GM20431 (cell line): ENCODE measurements around the gene ASIC4.

Experiments
- in situ Hi-C: fragments of 300-500 bp; cut with MseI, MboI; formaldehyde crosslinking; loops from one replicate; pipeline ENCODE4 v1.15.0; 2020; ENCODE audit warnings: low sequenced_read_pairs; ENCODE audit not compliant: unreplicated experiment

Gene ASIC4

DNA sequence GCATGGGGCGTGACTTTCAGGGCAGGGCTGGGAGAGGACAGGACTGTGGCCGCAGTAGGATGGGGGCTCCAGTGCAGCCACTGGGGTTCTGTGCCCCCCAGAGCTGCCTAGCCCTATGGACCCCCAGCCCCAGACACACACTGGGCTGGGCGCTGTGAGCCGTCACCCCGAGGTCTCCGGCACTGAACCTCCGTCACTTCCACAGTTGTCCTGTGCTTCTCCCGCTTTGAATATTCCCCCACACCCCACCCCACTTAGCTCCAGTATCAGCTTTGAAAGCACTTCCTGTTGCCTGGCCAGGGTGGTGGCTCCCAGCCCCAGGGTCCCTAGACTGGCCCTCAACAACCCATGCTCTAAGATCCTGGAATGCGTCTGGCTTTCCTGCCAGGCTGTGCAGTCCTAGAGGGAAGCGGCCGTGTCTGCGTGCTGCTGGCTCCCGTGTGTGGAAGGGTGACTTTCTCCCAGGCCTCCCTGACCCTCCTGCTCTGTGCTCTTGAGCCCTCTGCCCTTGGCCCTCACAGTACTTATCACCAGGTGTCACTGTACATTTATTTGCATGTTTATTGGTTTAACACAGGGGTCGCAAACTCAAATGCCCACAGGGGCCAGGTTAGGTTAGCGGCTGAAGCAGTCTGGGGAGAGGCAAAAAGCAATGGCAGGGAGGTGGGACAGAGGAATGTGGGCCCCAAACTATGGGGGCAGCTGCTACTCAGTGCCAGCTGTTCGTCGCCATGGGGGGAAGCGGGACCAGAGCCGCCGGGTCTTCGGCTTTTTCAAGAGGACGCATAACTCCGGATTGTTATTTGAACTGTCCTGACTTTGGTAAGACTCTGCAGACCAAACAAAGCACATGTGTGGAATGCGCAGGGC, 47.1 kb downstream of the ASIC4 start:
- in situ Hi-C loops = no loop called here

DNA sequence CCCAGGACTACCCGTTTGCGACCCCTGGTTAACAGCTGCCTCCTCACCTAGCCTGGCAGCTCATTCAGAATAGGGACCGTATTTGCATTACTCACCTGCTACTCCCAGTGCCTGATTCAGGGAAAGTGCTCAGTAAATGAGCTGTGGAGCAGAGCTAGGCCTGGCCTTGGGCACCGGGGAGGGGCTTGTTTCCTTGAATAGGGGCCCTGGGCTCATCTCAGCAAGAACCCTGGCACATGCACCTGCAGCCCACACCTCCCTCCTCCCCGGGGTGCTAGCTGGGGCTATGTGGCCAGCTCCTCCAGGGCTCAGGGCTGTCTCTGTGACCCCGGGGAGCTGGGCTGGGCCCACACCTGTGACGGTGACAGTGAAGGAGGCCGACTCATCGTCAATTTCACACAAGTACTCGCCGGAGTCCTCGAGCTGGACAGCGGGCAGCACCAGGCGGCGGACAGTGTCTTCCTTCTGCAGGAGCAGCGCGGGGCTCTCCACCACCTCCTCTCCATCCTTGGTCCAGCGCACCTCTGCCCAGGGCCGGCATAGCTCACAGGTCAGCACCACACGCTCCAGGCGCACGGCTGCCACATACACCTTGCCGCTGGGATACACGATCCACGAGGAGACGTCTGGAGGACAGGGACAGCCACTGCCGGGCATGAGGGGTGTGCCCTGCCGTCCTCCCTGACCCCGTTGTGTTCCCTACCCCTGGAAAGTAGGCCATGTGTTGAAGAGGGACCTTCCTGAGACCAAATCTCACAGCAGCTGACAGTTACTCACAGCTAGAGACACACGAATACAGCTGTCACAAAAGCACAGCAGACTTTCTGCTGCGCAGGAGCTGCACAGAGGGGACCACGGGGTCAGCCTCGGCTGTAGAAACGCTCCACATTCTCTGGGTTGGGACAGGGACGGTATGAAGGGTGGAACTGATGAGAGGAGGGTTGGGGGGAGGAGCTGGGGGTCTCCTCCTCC, 48.1 kb downstream of the ASIC4 start:
- in situ Hi-C loops = no loop called here

DNA sequence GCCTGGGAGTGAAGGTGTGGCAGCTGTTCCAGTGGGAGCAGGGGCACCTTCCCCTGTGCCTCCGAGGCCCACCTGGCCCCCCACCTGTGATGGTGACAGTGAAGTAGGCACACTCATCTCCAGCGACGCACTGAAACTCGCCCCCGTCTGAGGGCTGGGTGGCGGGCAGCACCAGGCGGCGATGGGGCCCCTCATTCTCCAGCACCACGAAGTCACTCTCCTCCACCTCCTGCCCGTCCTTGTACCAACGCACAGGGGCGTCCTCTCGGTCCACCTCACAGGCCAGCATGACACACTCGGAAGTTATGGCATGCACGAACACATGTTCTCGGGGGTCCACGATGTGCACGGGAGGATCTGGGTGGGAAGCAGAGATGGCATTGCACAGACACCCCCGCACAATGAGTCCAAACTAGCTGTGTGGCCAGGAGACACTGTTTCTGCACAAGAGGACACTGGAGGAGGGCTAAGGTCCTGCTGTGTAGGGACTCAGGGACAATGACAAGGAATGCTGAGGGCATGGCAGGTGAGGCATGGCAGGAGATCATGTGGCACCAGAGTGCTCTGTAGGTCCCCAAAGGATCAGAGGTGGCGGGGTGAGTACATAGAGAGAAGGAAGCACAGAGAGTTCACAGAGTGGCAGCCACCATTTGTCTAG, 49.1 kb downstream of the ASIC4 start:
- in situ Hi-C loops = no loop called here

DNA sequence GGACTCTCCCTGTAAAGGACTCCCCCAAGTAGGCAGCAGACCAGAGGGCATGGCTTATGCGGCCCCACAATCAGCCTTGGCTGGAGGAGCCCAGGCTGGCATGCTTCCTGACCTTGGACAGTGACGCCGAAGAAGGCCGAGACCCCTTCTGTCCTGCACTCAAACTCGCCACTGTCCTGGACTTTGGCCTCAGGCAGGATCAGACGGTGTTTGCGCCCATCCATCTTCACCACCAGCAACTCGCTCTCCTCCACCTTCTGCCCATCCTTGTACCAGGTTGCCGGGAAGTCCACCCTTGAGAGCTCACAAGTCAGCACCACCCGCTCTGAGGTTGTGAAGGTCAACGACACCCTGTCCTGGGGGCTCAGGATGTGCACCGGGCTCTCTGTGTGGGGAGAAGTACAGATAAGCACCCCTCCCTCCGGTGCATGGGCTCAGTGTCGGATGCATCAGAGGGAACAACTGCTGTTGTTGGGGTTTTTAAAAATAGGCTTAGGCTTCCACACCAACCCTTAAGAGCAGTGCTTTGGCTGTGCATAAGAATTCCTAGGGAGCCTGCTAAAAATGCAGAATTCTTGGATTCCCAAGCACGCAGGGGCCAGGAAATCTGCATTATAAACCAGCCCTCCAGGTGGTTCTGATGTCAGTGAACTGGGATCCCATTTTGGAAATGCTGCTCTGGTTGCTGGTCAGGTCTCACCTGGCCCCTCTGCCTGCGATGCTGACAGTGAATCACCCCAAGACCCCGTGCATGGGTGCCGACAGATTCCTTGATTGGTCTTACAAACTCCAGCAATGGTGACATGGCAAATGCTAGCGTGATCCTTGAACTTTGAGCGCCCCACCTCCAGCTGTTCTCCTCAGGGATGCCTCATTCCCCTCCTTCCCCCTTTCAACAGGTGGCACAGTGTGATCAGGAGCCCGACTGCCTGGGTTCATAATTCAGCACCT, 51.1 kb downstream of the ASIC4 start:
- in situ Hi-C loops = no loop called here

DNA sequence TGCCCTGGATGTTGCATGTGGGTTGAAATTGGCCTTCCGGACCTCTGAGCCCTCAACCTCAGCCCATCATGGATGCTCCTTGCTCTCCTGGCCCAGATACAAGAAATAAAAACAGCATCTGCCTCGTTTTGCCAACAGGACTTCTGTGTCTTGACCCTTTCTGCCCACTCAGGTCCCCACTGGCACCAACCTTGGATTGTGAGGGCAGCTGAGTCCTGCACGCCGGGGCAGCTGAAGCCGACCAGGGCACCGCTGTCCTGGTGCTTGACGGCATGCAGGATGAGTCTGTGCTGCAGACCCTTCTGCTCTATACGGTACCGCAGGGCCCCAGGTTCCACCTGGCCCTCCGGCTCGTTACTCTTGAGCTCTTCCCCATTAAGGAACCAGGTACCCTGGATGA, 52.4 kb downstream of the ASIC4 start:
- in situ Hi-C loops = no loop called here

DNA sequence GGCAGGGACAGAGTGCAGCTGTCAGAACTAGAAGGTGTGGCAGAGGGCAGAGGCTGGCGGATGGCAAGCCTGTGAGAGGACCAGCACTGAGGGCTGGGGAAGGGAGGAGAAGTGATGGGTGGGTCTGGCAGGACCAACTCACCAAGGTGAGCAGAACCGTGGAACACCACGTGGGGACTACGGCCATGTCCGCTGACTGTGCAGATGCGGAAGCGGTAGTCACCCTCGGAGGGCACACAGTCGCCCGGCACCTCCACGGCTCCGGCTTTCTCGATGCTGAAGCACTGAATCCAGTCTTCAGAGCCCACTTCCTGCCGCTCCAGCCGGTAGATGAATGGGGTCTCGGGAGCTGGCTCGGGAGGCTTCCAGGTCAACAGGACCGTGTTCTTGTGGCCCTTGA, 52.8 kb downstream of the ASIC4 start:
- in situ Hi-C loops = no loop called here

DNA sequence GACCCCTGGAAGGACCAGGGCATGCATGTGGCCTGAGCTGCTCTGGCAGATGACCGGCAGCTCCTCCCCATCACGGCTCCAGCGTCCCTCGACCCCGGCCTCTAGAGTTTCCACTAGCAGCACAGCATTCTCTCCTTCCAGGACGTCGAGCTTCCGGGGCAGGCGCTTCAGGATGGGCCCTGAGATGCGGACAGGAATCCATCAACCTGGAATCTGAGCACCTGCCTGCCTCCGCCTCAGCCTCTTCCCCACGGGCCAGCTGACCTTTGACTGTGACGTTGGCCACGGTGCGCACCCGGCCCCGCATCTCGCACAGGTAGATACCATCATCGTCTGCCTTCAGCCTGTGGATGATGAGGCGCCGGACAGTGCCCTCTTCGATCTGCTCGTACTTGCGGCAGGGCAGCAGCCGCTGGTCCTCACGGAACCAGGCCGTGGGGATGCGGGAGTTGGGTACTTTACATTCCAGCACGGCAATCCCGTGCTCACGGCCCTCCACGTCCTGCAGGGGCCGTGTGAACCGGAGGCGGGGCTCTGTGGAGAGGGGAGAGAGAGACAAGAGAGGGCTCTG, 53.6 kb downstream of the ASIC4 start:
- in situ Hi-C loops = no loop called here

DNA sequence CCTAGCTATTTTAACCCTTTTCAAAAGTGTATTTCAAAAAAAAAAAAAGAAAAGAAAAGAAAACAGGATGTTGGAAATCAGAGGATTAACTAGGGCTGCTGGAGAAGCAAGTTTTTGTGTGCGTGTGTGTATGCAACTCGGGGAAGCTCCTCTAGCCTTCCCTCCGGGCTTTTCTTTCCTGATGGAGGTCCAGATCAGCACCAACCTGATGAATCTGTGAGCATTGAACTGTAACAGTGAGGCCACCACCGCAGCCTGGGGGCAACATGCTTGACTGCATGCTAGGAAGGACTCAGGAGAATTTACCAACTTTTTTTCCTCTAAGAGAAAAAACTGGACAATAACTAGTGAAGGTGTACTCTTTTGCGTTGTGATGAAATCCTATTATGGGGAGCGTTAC, 54.8 kb downstream of the ASIC4 start:
- in situ Hi-C loops = no loop called here

DNA sequence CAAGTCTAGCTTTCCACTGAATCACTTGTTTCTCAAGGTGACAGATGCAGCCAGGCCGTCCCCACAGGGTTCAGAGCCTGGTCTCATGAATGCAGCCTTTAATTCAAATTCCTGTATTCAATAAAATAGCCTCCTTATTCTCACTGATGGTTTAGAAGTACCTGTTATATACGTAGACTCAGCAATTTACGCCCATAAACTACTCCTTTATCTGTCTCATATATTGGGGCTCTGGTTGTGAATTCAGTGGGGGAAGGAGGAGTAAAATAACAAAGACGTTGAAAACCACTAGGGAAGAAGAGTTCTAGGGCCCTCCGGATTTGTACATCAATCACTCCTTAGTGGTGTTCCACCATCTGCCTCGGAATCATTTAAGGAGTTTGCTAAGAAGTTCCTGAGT, 55.4 kb downstream of the ASIC4 start:
- in situ Hi-C loops = no loop called here

DNA sequence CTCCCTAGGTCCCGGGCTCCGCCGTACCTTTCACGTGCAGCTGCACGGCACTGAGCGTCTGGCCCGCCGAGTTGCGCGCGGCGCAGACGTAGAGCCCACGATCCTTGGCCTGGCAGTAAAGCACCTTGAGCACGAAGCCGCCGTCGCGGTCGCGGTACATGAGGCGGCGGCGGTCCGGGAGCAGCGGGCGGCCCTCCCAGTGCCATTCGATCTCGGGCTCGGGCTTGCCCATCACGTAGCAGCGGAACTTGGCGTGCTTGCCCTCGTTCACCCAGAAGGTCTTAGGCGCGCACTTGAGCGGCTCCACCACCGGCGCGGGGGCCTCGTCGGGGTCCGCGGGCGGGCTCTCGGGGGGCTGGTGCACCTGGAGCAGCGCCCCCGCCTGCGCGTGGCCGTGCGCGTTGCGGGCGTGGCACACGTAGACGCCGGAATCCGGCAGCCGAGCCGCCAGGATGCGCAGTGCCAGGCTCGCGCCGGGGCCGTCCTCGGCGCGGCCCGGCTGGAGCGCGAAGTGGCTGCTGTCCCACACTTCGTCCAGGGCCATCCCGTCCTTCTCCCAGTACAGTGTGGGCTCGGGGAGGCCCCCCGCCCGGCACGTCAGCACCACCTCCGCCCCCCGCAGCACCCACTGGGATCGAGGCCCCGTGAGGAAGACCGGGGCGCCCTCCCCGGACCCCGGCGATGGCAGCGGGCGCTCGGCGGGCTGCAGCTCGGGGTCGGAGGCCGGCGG, 56.1 kb downstream of the ASIC4 start:
- in situ Hi-C loops = no loop called here

DNA sequence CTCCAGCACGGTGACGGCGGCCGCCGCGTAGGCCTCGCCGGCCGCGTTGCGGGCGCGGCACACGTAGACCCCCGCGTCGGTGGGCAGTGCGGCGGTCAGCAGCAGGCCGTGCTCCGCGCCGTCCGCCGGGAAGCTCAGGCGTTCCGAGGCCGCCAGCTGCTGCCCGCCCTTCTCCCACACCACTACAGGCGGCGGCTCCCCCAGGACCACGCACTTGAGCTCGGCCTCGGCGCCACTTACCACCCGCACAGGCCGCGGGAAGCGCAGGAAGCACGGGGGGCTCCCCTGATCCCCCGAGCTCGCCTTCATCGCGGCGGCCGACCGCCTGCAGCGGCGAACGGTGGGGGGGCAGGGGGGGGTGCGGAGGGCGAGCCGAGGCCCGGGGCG, 56.6 kb downstream of the ASIC4 start:
- in situ Hi-C loops = no loop called here

DNA sequence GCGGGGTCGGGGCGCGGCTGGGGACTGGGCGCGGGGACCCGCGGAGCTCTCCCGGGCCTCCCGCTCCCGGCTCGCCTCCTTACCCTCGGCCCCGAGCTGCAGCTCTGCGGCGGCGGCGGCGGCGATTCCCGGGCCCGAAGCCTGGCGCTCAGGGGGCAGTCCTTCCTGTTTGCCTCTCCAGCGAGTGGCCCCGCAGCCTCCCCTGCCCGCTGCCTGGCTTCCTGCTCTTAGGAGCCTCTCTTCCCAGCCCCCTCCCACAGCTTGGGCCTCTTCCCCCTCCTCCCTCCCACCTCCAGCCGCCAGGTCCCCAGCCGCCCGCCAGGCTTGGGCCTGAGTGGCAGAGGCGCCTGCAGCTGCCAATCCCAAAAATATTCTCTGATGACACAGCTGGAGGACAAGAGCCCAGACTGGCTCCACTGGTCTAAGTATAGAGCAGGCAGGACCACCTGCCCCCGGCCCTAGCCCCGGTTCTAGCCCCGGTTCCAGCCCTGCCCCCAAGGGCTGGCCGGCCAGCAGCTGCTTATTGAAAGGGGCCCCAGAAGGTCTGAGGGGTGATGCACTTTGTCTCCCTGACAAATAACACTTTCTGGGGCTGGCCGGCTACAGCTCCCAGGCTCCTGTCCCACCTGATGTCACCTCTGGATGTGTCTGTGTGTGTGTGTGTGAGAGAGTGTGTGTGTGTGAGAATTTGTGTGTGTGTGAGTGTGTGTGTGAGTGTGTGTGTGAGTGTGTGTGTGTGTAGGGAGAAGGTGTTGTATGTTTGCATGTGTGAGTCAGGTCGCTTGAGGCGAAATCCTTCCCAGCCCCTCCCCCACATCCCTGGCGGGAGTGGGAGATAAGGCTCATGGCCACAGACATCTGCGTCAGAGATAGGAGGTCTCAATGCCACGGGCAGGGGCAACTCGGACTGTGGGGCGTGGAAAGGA, 57.3 kb downstream of the ASIC4 start, which contains the start of gene OBSL1:
OBSL1 (minus strand) TSS at position 229 of the 926 bp plus-strand sequence. CDS start 307 bp downstream, outside the sequence.
- in situ Hi-C loops = no loop called here

DNA sequence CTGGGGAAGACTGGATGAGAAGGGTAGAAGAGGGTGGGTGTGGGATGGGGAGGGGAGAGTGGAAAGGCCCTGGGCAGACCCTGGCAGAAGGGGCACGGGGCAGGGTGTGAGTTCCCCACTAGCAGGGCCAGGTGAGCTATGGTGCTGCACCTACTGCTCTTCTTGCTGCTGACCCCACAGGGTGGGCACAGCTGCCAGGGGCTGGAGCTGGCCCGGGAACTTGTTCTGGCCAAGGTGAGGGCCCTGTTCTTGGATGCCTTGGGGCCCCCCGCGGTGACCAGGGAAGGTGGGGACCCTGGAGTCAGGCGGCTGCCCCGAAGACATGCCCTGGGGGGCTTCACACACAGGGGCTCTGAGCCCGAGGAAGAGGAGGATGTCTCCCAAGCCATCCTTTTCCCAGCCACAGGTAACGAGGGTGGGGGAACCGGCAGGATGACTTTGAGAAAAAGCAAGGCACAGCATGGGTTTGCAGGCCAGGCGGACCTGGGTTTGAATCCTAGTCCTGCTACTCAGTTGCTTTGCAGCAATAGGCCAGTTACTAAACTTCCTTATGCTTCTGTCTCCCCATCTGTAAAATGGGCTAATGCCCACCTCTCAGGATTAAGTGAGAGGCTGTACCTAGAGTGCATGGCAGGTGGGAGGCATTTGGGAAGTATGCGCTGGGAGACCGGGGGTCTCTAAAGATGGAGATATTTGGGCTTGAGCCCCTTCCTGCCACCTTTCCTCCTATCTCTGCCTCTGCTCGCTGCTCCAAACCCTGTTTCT, 58.1 kb downstream of the ASIC4 start, which contains the start of gene INHA:
INHA (plus strand) TSS at position 74 of the 765 bp plus-strand sequence; CDS start at position 139, 65 bp downstream.
- in situ Hi-C loops = no loop called here

DNA sequence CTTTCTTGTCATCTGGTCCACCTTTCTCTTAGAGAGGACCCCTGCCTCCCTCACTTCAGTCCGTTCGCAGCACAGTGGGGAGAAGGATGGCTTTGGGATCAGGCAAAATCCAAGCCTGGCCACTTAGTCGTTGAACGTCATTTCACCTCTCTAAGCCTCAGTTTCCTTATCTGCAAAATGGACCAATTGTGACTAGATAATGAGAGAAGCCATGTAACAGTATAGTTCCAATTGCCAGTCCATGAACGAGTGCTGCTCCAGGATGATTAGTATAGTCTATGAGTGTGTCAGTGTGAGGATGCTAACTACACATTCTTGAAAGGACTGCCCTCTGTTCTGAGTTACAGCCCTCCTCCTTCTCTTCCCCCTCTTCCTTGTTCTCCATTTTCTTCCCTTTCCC, 58.9 kb downstream of the ASIC4 start:
- in situ Hi-C loops = no loop called here

DNA sequence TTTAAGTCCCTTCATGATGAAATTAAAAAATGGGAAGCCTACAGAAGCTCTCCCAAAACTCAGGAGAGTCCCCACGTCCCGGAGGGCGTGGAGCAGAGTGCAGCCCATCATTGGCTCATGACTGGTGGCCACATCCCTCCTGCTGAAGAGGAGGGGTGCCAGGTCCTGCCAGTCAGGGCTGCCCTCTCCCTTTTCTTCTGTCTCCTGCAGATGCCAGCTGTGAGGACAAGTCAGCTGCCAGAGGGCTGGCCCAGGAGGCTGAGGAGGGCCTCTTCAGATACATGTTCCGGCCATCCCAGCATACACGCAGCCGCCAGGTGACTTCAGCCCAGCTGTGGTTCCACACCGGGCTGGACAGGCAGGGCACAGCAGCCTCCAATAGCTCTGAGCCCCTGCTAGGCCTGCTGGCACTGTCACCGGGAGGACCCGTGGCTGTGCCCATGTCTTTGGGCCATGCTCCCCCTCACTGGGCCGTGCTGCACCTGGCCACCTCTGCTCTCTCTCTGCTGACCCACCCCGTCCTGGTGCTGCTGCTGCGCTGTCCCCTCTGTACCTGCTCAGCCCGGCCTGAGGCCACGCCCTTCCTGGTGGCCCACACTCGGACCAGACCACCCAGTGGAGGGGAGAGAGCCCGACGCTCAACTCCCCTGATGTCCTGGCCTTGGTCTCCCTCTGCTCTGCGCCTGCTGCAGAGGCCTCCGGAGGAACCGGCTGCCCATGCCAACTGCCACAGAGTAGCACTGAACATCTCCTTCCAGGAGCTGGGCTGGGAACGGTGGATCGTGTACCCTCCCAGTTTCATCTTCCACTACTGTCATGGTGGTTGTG, 60.4 kb downstream of the ASIC4 start:
- in situ Hi-C loops = no loop called here
